NCI-H2227 (cell line): Measurements from ENCODE around the gene TRA2B.

Source experiments
- DNase-seq: peaks from one replicate; lab custom pipeline; 2025; ENCODE audit not compliant: unreplicated experiment; lab: John Stamatoyannopoulos, UW

TRA2B gene

GRCh38 chr3:185937689-185938374 is at the start of gene TRA2B:
TRA2B (minus strand) TSS chr3:185938014; CDS start chr3:185937860, 154 bp downstream.
- peak; percentile 99 for DNase-seq

GRCh38 chr3:185986198-185986777 is 48.5 kb upstream of the TRA2B start:
- DNase-seq = no peak

GRCh38 chr3:185984203-185984602 is 46.4 kb upstream of the TRA2B start:
- no peak for DNase-seq

- DNase-seq = peak; percentile 87
Measured at GRCh38 chr3:185983495-185984141, 45.8 kb upstream of the TRA2B start.

DNA sequence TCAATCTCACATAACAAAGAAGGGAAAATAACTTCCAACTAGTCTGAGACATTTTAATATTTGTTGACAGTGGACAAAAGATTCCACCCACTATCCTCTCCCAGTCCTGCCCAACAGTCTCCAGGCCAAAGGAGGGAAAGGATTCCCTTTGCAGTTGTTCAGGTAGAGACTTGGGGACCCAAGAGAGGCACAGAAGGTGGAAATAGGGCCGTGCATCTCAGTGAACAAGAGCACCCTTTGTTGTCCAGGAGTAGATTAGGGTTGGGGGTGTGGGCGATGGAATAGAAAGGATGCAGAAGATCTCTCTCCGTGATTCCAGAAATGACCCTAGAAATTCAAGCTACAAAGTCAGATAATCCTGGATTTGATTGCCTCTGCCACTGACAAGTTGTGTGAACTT is 44.8 kb upstream of the TRA2B start:
- no peak for DNase-seq

- no peak for DNase-seq
Measured at GRCh38 chr3:185981621-185982020, 43.8 kb upstream of the TRA2B start.

- no peak for DNase-seq
Measured at GRCh38 chr3:185979721-185980121, 41.9 kb upstream of the TRA2B start.

GRCh38 chr3:185978516-185978915 is 40.7 kb upstream of the TRA2B start:
- DNase-seq = no peak

- no peak for DNase-seq
Measured at GRCh38 chr3:185977679-185978040, 39.8 kb upstream of the TRA2B start.

DNA sequence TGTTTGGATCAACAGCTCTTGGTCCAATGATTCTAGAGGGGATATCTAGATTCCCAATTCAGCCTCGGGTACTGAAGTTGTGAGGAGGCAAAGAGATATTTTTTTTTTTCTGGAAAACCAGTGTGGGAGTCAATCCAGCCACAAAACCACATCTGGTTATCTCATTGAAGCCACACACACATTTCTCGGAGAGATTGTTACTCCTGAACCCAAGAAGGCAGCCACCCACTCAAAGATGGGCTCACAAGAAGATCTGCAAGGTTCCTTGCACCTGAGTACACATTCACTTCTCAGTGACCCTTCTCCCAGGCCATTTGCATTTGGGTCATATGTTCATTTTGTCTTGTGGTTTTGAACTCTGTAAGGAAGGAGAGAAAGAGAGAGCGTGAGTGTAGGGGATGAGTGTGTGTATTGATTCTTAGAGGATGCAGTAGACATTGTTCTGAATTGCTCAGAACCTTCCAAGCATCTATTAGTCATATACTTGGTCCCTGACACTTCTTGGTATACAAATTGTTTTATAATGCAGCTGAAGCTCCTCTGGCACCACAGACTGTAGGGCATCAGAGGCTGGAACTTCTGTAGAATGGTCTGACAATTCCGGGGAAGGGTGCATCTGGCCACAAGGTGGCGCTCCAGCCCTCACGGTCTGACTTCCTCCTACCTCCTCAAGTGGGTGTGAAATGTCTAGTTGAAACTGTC is 39.3 kb upstream of the TRA2B start:
- DNase-seq = peak; percentile 76

GRCh38 chr3:185976100-185976499 is 38.3 kb upstream of the TRA2B start:
- DNase-seq = no peak

DNA sequence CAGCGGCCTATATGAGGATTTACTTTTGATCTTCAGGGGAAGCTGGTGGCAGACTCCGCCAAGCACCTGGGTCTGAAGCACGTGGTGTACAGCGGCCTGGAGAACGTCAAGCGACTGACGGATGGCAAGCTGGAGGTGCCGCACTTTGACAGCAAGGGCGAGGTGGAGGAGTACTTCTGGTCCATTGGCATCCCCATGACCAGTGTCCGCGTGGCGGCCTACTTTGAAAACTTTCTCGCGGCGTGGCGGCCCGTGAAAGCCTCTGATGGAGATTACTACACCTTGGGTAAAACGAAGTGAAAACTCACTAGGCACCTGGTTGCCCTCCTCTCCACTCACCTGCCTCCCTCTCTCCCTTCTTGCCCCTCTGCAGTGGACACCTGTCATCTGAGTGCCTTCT is 33.8 kb upstream of the TRA2B start:
- DNase-seq = no peak

GRCh38 chr3:185968168-185968567 is 30.4 kb upstream of the TRA2B start:
- no peak for DNase-seq

DNA sequence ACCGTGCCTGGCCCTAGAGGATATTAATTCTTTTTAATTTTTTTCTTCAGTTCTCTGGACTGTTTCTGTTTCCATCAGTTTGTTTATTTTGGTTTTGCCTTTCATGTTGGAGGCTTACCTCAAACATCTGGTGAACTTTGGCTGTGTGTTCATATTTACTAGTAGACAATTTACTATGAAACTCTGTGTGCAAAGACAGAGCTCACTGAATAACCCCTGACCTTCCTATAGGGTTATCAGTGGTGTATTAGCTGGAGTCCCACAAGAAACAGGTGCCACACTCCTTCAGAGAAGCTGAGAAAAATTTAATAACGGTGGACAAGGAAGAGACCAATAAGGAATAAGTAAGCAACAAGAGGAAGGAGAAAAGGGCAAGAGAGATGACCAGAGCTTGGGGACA is 28.8 kb upstream of the TRA2B start:
- no peak for DNase-seq

- no peak for DNase-seq
Measured at GRCh38 chr3:185965496-185965895, 27.7 kb upstream of the TRA2B start.

DNA sequence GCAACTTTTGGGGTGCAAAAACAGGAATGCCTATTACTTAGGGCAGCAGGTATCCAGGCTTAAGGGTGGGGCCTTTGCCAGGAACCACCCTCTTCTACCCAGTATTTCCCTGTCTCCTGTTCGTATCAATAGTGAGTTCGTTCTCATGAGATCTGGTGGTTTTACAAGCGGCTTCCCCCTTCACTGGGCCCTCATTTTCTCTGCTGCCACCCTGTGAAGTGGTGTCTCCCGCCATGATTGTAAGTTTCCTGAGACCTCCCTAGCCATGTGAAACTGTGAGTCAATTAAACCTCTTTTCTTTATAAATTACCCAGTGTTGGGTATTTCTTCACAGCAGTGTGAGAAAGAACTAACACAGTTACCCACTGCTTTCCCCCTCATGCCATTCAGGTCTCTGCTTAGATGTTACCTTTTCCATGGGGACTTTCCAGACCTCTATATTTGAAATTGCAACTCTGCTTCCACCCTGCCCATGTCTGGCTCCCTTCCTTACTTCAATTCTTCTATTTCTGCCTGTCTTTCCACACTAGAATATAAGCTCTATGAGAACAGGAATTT is 23.9 kb upstream of the TRA2B start:
- no peak for DNase-seq

GRCh38 chr3:185960522-185961288 is 22.9 kb upstream of the TRA2B start:
- no peak for DNase-seq

DNA sequence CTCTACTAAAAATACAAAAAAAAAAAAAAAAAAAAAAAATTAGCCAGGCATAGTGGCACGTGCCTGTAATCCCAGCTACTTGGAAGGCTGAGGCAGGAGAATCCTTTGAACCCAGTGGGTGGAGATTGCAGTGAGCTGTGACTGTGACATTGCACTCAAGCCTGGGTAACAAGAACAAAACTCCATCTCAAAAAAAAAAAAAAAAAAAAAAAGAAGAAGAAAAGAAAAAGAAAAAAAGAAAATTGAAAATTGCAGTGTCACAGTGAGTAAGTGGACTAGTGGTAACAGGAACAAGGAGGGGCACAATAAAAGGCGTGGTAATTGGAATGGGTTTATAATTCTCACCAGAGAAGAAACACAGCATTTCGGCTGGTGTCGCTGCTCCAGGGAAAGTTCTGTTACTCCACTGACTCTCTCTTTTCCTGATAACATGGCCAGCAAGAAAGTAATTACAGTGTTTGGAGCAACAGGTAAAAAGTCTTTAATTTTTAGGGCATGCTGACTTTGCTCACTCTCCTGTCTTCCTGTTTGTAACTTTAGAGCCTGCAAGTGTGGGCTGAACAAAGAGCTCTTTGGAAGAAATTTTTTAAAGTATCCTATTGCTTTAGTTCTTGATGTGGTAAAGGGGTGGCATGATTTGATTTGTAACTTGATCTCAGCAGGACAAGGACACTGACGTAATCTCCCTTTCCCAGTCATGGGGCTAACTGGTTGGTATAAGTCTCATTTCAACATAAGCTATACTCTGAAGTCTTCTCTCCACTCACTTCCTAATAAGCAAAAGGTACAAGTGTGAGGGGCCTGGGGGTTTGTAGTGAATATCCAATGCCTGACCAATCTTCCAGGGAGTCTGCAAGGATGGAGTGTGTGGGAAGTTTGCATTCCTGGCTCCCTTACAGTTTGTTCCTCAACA is 22.1 kb upstream of the TRA2B start:
- no peak for DNase-seq

- no peak for DNase-seq
Measured at GRCh38 chr3:185958626-185959025, 20.8 kb upstream of the TRA2B start.

- DNase-seq = no peak
Measured at GRCh38 chr3:185956244-185956643, 18.4 kb upstream of the TRA2B start.
